GM12878 (cell line): Measurements from ENCODE around the gene CEP68. TPM values are rescaled to one million over a fixed set of nuclear protein-coding genes. Genes with fewer than 3 reads are reported as not detected.

ENCODE experiments used
- ATF2 ChIP-seq: IDR thresholded peaks from 2 replicates; pipeline ENCODE4 v1.6.1; 2012; ENCODE audit warnings: low read length, inconsistent platforms
- ATF3 ChIP-seq: IDR thresholded peaks from 2 replicates; pipeline ENCODE4 v1.6.1; 2011; ENCODE audit warnings: low read depth, mild to moderate bottlenecking, low read length, moderate library complexity, borderline replicate concordance; ENCODE audit errors: extremely low read depth
- BCL11A ChIP-seq: IDR thresholded peaks from 2 replicates; pipeline ENCODE4 v1.6.1; 2011; ENCODE audit warnings: low read depth, low read length
- BHLHE40 ChIP-seq, 2 experiments: fragments of 450-650 bp in 1 of 2; IDR thresholded peaks; 2 replicates each; pipeline ENCODE4 v1.6.1; 2011 to 2017; ENCODE audit warnings: low read depth in 2 of 2, borderline replicate concordance in 1 of 2, improper control_type of control experiment in 1 of 2, low read length in 1 of 2, mild to moderate bottlenecking in 1 of 2
- CEBPB ChIP-seq, 2 experiments: fragments of 150-350 bp in 1 of 2; IDR thresholded peaks; 2 replicates each; pipeline ENCODE4 v1.6.1; 2012 to 2014; ENCODE audit warnings: low read depth in 2 of 2, low read length in 2 of 2, borderline replicate concordance in 1 of 2, inconsistent platforms in 1 of 2
- CHD1 ChIP-seq: IDR thresholded peaks from 2 replicates; pipeline ENCODE4 v1.6.1; 2012; ENCODE audit warnings: low read depth, low read length, improper control_type of control experiment
- JUND ChIP-seq: IDR thresholded peaks from 2 replicates; pipeline ENCODE4 v1.6.1; 2012; ENCODE audit warnings: low read depth, mild to moderate bottlenecking, low read length, improper control_type of control experiment, moderate library complexity
- LARP7 ChIP-seq: fragments of 450-650 bp; IDR thresholded peaks from 2 replicates; pipeline ENCODE4 v1.6.1; 2017; ENCODE audit warnings: mild to moderate bottlenecking
- MEF2A ChIP-seq: IDR thresholded peaks from 2 replicates; pipeline ENCODE4 v1.6.1; 2011; ENCODE audit warnings: low read depth, mild to moderate bottlenecking, low read length, moderate library complexity; ENCODE audit not compliant: insufficient read depth
- MXI1 ChIP-seq: fragments of 150-350 bp; IDR thresholded peaks from 2 replicates; pipeline ENCODE4 v1.6.1; 2011; ENCODE audit warnings: low read depth, mild to moderate bottlenecking, inconsistent platforms, low read length, improper control_type of control experiment
- MYC ChIP-seq: IDR thresholded peaks from 2 replicates; pipeline ENCODE4 v1.6.1; 2011; ENCODE audit warnings: mild to moderate bottlenecking, low read length, moderate library complexity, inconsistent platforms; ENCODE audit not compliant: insufficient read depth, insufficient replicate concordance, insufficient read length, severe bottlenecking
- NR2C2 ChIP-seq: IDR thresholded peaks from 2 replicates; pipeline ENCODE4 v1.6.1; 2011; ENCODE audit warnings: borderline replicate concordance, low read depth; ENCODE audit not compliant: control insufficient read depth, insufficient read length
- RB1 ChIP-seq: fragments of 450-650 bp; formaldehyde crosslinking; IDR thresholded peaks from 2 replicates; pipeline ENCODE4 v1.6.1; 2017; ENCODE audit warnings: mild to moderate bottlenecking, borderline replicate concordance
- RELA ChIP-seq: fragments of 450-650 bp; IDR thresholded peaks from 2 replicates; pipeline ENCODE4 v1.8.0; 2014; ENCODE audit warnings: borderline replicate concordance; ENCODE audit not compliant: partially characterized antibody
- RELB ChIP-seq: fragments of 450-650 bp; IDR thresholded peaks from 2 replicates; pipeline ENCODE4 v1.6.1; 2017; ENCODE audit warnings: low read depth, mild to moderate bottlenecking, moderate library complexity
- USF1 ChIP-seq: IDR thresholded peaks from 2 replicates; pipeline ENCODE4 v1.6.1; 2011; ENCODE audit warnings: borderline replicate concordance, low read depth, mild to moderate bottlenecking, moderate library complexity, mixed read lengths, low read length; ENCODE audit not compliant: insufficient read depth; ENCODE audit errors: extremely low read length
- USF2 ChIP-seq: IDR thresholded peaks from 2 replicates; pipeline ENCODE4 v1.6.1; 2011; ENCODE audit warnings: low read depth, low read length, improper control_type of control experiment, borderline replicate concordance
- YY1 ChIP-seq: IDR thresholded peaks from 2 replicates; pipeline ENCODE4 v1.6.1; 2011; ENCODE audit warnings: low read depth, mild to moderate bottlenecking, low read length
- ZBTB40 ChIP-seq: fragments of 450-650 bp; IDR thresholded peaks from 2 replicates; pipeline ENCODE4 v1.6.1; 2016; ENCODE audit warnings: mild to moderate bottlenecking, moderate library complexity, borderline replicate concordance
- polyA plus RNA-seq, 11 experiments: library from polyadenylated mRNA; depleted of rRNA in 4 of 11; unstranded in 6 of 11; stranded (reverse) in 5 of 11; fragments of >200 nt; fragmentation: Nextera tagmentation in 4 of 11; fragmentation: Illumina TruSeq in 1 of 11; extraction: Ambion mirVana in 4 of 11; extraction: Trizol in 1 of 11; gene quantifications; 1 replicate in 1 of 11; 2 replicates in 10 of 11; pipeline versions ENCODE4 v1.2.1 to v1.2.3, GENCODE V29; 2011 to 2016; ENCODE audit warnings: inconsistent platforms in 2 of 11, missing spikeins in 2 of 11, low read depth in 1 of 11
- total RNA-seq, 4 experiments: library from RNA; depleted of rRNA in 3 of 4; stranded (reverse); fragments of >200 nt in 3 of 4; fragmentation: Illumina TruSeq in 1 of 4; extraction: Trizol in 1 of 4; gene quantifications; 2 replicates each; pipeline versions ENCODE4 v1.2.1 to v1.2.3, GENCODE V29; 2013 to 2021

CEP68 gene
- total and polyA plus RNA-seq, 10 of the 15 experiments (the other 5 are each of a cell fraction or from before 2014, with no cell fraction given): 1.1 to 11.1 (median 7.4) TPM

- TF ChIP-seq RELA: no peak
- TF ChIP-seq MYC: no peak
- peak; percentile 23; the same call in 1 of the 2 replicates for TF ChIP-seq RB1
- 0 out of 2 replicates have a peak, but pooled peaks have one; percentile 14 for TF ChIP-seq ZBTB40
- TF ChIP-seq JUND: no peak
- no peak for TF ChIP-seq CEBPB (IDR thresholded peaks at IDR 0.05; ENCODE audit: borderline replicate concordance in 1 of 2, low read depth in 2 of 2, low read length in 2 of 2)
- no peak for TF ChIP-seq USF2
- peak; percentile 21; the same call in 1 of the 2 replicates for TF ChIP-seq MXI1
- TF ChIP-seq CHD1: no peak
- TF ChIP-seq LARP7: peak; percentile 66
- TF ChIP-seq BHLHE40 (IDR thresholded peaks at IDR 0.05; ENCODE audit: borderline replicate concordance in 1 of 2, low read depth in 2 of 2, low read length in 1 of 2): 0 out of 4 replicates have a peak, but pooled peaks of 1 of the 2 experiments have one; percentile 23
- TF ChIP-seq USF1: no peak
- TF ChIP-seq MEF2A: no peak
- no peak for TF ChIP-seq ATF2
- peak; percentile 64 for TF ChIP-seq YY1
- TF ChIP-seq NR2C2: no peak
- no peak for TF ChIP-seq RELB
- TF ChIP-seq BCL11A: no peak
- TF ChIP-seq ATF3: no peak
Measured at GRCh38 chr2:65130664-65131175, 74.5 kb downstream of the CEP68 start (continued).
